GM18511 (cell line): Measurements from ENCODE around the gene TBX5.

Source experiments
- ATAC-seq: cut with Tn5 transposase; IDR thresholded peaks from one replicate; pipeline ENCODE4 v1.9.1; 2021; ENCODE audit warnings: mild to moderate bottlenecking, moderate library complexity; ENCODE audit not compliant: unreplicated experiment

TBX5 gene

DNA sequence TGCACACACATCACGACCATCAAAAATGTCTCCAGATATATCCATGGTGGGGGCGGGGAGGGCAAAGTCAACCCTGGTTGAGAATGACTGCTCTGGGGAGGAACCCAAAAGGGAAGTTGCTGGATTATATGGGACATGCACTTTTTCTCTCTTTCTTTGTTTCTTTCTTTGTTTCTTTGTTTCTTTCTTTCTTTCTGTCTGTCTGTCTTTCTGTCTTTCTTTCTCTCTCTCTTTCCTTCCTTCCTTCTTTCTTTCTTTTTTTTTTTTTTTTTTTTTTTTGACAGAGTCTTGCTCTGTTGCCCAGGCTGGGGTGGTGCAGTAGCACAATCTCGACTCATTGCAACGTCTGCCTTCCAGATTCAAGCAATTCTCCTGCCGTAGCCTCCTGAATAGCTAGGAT lies 71.5 kb downstream of the TBX5 start:
- ATAC-seq, result no peak

- no peak for ATAC-seq
These were observed 77.7 kb downstream of the TBX5 start for GRCh38 chr12:114328292-114328691.

GRCh38 chr12:114327765-114328164 lies 78.2 kb downstream of the TBX5 start:
- no peak for ATAC-seq

DNA sequence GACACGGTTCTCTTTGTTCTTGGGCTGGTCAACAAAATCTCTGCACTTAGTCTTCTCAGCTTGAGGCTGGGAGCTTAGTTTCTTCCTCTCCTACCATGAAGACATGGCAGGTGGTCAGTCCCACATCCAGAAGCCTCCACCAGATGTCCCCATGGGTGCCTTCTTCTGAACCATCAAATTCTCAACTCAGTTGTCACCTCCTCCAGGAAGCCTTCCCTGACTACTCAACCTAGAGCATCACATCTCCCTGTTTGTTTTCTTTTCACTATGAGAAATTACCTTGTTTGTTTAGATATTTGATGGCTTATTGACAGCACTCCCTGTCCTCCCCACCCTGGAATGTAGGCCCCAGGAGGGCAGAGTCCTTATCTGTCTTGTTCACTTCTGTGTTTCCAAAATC lies 84.4 kb downstream of the TBX5 start:
- no peak for ATAC-seq

DNA sequence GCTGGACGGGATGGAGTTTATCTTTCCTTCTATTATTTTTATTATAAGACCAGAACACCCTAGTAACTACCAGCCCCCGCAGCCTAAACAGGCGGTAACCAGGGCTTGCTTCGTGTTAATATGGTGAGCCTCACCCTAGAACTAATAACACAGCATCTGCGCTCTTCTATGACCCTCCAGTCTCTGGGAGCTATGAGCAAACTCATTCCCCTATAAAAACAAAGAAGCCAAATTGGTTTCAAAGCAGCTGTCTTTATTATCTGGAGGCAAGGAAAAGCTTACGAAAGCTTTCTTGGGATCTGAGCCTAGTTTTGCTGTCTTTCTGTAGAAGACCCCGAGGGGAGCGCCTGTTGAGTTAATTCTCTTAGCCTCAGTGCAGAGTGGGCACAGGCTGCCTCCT lies 85.0 kb downstream of the TBX5 start:
- ATAC-seq, result no peak

GRCh38 chr12:114320101-114320500 lies 85.8 kb downstream of the TBX5 start:
- no peak for ATAC-seq

GRCh38 chr12:114319422-114319821 lies 86.5 kb downstream of the TBX5 start:
- ATAC-seq, result no peak

- ATAC-seq, result no peak
These were observed 87.0 kb downstream of the TBX5 start for GRCh38 chr12:114318984-114319383.

GRCh38 chr12:114316076-114316475 lies 89.9 kb downstream of the TBX5 start:
- no peak for ATAC-seq

DNA sequence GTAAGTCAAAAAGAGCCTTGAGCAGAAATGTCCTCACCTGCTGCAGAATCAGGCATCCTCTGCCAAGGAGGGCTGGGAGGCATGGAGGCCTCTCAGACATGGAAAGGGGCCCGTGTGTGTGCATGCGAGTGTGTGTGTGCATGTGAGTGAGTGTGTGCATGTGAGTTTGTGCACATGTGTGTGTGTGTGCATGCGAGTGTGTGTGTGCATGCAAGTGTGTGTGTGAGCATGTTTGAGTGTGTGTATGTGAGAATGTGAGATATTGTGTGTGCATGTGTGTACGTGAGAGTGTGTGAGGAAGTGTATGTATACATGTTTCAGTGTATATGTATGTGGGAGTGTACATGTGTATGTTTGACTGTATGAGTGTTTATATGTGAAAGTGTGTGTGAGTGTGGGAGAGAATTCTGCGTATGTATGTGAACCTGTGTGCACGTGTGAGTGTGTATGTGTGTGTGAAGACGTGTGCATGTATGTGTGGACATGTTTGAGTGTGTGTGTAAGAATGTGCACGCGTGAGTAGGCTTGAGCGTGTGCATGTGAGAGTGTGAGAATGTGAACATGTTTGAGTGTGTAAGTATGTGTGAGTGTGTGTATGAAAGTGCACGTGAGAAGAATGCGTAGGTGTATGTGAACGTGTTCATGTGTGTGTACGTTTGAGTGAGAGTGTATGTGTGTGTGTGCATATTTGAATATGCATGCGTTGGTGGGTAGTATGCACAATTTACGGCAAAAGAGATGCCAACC lies 90.8 kb downstream of the TBX5 start:
- no peak for ATAC-seq

GRCh38 chr12:114314403-114314802 lies 91.5 kb downstream of the TBX5 start:
- no peak for ATAC-seq

DNA sequence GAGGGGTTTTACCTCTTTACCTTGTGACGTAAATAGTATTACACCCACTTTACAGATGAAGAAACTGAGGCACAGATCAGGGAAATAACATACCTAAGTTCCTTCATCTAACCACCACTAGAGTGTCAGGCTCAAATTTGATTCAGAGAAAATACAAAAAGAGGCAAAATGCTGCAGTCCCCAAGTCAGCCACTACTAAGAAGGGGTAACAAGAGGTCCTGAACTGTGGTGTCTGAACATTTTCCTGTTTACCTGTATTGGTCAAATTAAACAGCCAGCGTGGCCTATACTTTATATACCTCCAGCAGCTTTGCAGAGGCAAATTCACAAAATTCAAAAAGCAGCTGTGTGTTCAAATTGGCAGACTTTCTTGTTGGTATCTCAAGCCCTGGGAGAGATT lies 92.0 kb downstream of the TBX5 start:
- ATAC-seq, result no peak

- no peak for ATAC-seq
These were observed 94.0 kb downstream of the TBX5 start for GRCh38 chr12:114311974-114312373.

GRCh38 chr12:114306646-114307045 lies 99.3 kb downstream of the TBX5 start:
- no peak for ATAC-seq

GRCh38 chr12:114305446-114305845 lies 100.5 kb downstream of the TBX5 start:
- no peak for ATAC-seq
